ENCODE measurements around the gene BEND3.

Gene BEND3

GRCh38 chr6:107033126-107033525, 82.2 kb downstream of the BEND3 start:
- no peak for ATAC-seq
- TF ChIP-seq OSR1 (CRISPR knock-in tag; IDR thresholded peaks at IDR 0.05) (no peak), ZNF565 (CRISPR knock-in tag; conservative IDR thresholded peaks at IDR 0.05; ENCODE audit: low read depth) (no peak), BACH2 (CRISPR knock-in tag; IDR thresholded peaks at IDR 0.05; ENCODE audit: borderline replicate concordance) (no peak), ZNF8 (CRISPR knock-in tag; IDR thresholded peaks at IDR 0.05) (no peak), PATZ1 (CRISPR knock-in tag; IDR thresholded peaks at IDR 0.05; ENCODE audit: borderline replicate concordance) (no peak), PPARA (CRISPR knock-in tag; IDR thresholded peaks at IDR 0.05; ENCODE audit: borderline replicate concordance) (no peak), ZFP3 (CRISPR knock-in tag; IDR thresholded peaks at IDR 0.05) (no peak), TSHZ2 (CRISPR knock-in tag; IDR thresholded peaks at IDR 0.05) (no peak), RARB (CRISPR knock-in tag; IDR thresholded peaks at IDR 0.05) (no peak), TCF4 (CRISPR knock-in tag; IDR thresholded peaks at IDR 0.05; ENCODE audit: borderline replicate concordance) (no peak), ZFP30 (CRISPR knock-in tag; IDR thresholded peaks at IDR 0.05) (no peak), ARNTL (CRISPR knock-in tag; IDR thresholded peaks at IDR 0.05; ENCODE audit: borderline replicate concordance, low read depth) (no peak)

GRCh38 chr6:107032051-107032450, 83.3 kb downstream of the BEND3 start:
- TF ChIP-seq CSDC2 (CRISPR knock-in tag; IDR thresholded peaks at IDR 0.05) (no peak), ZFP30 (CRISPR knock-in tag; IDR thresholded peaks at IDR 0.05) (no peak), ZNF70 (CRISPR knock-in tag; IDR thresholded peaks at IDR 0.05) (no peak)
- ATAC-seq, result no peak

- no peak for TF ChIP-seq PPARA (CRISPR knock-in tag; IDR thresholded peaks at IDR 0.05; ENCODE audit: borderline replicate concordance)
- no peak for TF ChIP-seq ESRRG (CRISPR knock-in tag; IDR thresholded peaks at IDR 0.05)
- no peak for TF ChIP-seq ZNF565 (CRISPR knock-in tag; conservative IDR thresholded peaks at IDR 0.05; ENCODE audit: low read depth)
- TF ChIP-seq PATZ1 (CRISPR knock-in tag; IDR thresholded peaks at IDR 0.05; ENCODE audit: borderline replicate concordance), result no peak
- TF ChIP-seq ZFP3 (CRISPR knock-in tag; IDR thresholded peaks at IDR 0.05), result no peak
- TF ChIP-seq ZFP30 (CRISPR knock-in tag; IDR thresholded peaks at IDR 0.05), result no peak
- TF ChIP-seq BACH2 (CRISPR knock-in tag; IDR thresholded peaks at IDR 0.05; ENCODE audit: borderline replicate concordance), result no peak
- no peak for TF ChIP-seq CREB5 (CRISPR knock-in tag; IDR thresholded peaks at IDR 0.05; ENCODE audit: low read depth)
- TF ChIP-seq ZNF8 (CRISPR knock-in tag; IDR thresholded peaks at IDR 0.05), result no peak
These were observed 85.2 kb downstream of the BEND3 start for GRCh38 chr6:107030151-107030550.

GRCh38 chr6:107026965-107027364, 88.3 kb downstream of the BEND3 start:
- no peak for ATAC-seq
- TF ChIP-seq TSHZ2 (CRISPR knock-in tag; IDR thresholded peaks at IDR 0.05) (no peak), CREB5 (CRISPR knock-in tag; IDR thresholded peaks at IDR 0.05; ENCODE audit: low read depth) (no peak), TOX (CRISPR knock-in tag; IDR thresholded peaks at IDR 0.05; ENCODE audit: borderline replicate concordance) (no peak), ZNF565 (CRISPR knock-in tag; conservative IDR thresholded peaks at IDR 0.05; ENCODE audit: low read depth) (no peak), ARNTL (CRISPR knock-in tag; IDR thresholded peaks at IDR 0.05; ENCODE audit: borderline replicate concordance, low read depth) (no peak), TCF4 (CRISPR knock-in tag; IDR thresholded peaks at IDR 0.05; ENCODE audit: borderline replicate concordance) (no peak), OSR1 (CRISPR knock-in tag; IDR thresholded peaks at IDR 0.05) (no peak), ZNF70 (CRISPR knock-in tag; IDR thresholded peaks at IDR 0.05) (no peak), BACH2 (CRISPR knock-in tag; IDR thresholded peaks at IDR 0.05; ENCODE audit: borderline replicate concordance) (no peak), POU6F1 (CRISPR knock-in tag; IDR thresholded peaks at IDR 0.05; ENCODE audit: borderline replicate concordance, low read depth) (no peak), PPARA (CRISPR knock-in tag; IDR thresholded peaks at IDR 0.05; ENCODE audit: borderline replicate concordance) (no peak), SNAI2 (CRISPR knock-in tag; IDR thresholded peaks at IDR 0.05) (no peak), CSDC2 (CRISPR knock-in tag; IDR thresholded peaks at IDR 0.05) (no peak), ZFP3 (CRISPR knock-in tag; IDR thresholded peaks at IDR 0.05) (no peak), ISL1 (CRISPR knock-in tag; IDR thresholded peaks at IDR 0.05) (no peak), ESRRG (CRISPR knock-in tag; IDR thresholded peaks at IDR 0.05) (no peak)

More at GRCh38 chr6:107030151-107030550, 85.2 kb downstream of the BEND3 start:
- no peak for ATAC-seq

All from SK-N-SH treated with all-trans-retinoic acid at 6 μM for 48 hours (cell line).